GM18499 (cell line): ENCODE data around the gene PTPRG.

ENCODE experiments used
- ATAC-seq: cut with Tn5 transposase; IDR thresholded peaks from one replicate; pipeline ENCODE4 v1.9.1; 2021; ENCODE audit warnings: moderate number of reproducible peaks; ENCODE audit not compliant: insufficient read depth, unreplicated experiment

PTPRG gene

DNA sequence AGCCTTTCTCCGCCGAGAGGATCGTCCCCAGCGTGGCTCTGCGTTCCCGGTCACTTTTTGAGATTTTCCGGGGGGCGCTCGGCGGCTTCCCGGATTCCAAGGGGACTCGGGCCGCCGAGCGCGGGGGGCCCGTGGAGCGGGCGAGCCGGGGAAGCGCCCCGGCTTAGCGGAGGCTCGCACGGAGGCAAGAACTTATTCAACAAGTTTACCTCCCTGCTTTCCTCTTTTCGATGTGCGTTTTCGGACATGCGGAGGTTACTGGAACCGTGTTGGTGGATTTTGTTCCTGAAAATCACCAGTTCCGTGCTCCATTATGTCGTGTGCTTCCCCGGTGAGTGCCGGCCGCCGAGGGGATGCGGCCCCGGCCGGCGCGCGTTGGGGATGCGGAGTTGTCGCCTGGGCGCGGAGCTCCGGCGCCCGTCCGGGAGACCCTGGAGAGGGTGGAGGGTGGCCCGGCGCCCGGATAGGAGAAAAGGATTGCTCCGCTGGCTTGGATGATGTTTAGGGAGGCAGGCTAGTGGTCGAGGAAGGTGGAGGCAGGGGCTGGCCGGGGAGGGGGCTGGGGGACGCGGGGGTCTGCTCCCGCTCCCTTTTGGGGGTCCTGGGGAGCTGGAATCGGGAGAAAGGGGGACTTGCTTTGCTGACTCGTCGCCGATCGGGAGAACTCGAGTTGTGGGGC is 810 bp downstream of the PTPRG start:
- no peak for ATAC-seq

DNA sequence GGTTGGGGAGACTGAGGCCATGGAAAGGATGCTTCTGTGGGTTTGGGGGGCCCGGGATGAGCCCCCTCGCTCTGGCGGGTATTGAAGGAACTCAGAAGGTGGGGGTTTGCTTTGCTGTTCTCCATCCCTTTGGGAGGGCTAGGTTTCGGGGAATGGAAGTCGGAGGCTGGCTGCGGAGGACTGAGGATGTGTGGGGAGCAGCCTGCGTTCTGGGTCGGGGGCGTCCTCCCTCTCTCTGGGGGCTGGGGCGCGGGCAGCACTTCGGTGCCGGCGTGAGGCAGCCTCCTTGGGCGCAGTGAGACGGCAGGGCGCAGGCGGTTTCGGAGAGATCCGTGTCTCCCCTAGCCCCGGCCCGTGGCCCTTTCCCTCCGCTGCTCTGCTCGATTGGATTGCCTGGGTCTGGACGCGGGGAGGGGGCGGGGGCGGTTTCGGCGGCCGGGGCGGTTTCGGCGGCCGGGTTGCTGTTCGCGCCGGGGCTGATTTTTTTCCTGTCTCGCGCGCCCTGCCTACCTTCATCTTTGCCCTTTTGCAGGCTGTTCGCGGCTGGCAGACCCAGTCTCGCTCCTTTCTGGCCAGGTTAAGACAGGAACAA is 1.4 kb downstream of the PTPRG start:
- no peak for ATAC-seq

DNA sequence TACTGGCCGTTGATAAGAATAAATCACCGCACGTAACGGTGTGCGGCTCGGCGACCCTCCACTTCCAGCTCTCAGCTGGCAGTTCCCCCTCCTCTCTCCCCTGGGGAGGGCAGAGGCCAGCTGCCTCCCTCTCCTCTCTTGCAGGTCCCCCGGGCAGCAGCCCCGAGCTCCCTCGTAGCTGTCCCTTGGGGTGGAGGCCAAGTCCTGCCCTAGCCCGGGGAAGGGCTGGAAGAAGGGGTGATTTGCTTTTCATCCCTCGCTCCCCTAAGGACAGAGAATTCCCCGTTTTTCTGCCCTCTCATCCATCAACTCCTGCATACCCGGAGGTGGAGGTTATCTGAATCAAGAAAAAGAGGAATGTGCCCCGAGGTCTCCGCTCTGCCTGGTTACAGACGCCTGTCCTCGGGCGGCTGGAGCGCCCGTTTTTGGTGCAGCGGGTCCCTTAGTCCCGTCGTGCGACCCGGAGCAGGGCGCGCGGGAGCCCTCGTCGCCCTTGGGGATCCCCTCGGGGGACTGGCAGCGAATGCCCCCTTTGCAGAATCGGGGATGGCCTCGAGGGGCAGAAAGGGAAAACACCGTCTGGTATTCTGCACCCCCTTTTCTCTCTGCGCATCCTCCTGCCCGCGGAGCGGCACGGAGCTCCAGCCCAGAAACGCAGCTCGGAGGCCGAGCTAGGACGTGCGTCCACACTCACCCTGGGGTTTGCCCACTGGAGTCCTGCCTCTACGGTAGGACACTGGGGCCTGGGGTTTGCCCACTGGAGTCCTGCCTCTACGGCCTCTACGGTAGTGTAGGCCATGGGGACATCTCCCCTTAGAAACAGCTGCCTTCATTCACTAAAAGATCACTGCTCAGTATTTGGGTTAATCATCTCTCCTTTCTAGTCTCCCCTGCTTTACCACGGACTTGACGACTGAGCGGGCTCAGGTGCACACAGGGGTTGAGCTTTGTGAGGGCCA is 2.2 kb downstream of the PTPRG start:
- no peak for ATAC-seq

DNA sequence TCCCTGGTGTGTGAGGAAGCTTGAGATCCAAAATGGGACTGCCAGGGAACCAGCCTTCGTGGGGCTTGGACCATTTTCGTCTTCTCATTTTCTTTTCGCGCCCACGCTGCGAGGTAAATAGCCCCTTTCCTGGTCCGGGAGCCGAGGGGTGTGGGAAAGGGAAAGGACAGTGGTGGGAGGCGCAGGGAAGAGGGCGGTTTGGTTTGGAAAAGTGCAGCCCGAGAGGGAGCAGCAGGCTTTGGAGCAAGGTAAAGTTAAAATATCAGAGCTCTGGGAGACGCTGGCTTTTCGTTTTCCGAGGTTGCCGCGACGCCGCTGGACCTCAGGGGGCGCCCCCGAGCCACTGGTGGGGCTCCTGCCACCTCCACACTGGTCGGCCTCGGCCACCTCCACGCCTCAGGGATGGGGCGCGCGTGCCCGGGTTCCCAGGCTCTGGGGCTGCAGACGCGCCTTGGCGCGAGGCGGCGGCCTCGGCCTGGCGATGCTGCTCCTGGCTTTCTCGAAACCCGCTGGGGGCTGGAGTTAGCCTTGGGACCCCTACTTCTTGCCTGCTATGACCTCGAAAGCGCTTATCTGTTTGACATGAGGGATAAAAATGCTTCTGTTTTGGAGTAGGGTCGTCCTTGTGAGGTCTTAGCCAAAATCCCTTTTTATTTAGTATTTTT is 3.2 kb downstream of the PTPRG start:
- ATAC-seq: no peak

DNA sequence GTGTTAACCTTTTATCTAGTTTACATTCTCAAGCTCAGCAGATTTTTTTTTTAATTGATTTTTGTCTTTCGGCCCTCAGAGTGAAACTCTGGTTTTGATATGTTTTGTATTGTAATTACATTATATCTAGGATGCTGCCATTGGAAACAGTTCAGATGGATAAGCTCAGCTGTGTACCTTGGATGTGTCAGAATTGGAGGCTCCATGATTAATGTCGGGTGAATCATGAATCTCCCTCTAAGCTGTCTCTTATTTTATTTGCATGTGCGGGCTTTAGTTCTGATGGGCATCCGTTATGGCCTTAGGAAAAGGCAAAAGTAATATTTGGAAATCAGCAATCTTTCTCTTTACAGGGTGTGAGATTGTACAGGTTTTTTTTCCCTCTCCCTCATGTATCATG is 4.2 kb downstream of the PTPRG start:
- ATAC-seq: no peak

DNA sequence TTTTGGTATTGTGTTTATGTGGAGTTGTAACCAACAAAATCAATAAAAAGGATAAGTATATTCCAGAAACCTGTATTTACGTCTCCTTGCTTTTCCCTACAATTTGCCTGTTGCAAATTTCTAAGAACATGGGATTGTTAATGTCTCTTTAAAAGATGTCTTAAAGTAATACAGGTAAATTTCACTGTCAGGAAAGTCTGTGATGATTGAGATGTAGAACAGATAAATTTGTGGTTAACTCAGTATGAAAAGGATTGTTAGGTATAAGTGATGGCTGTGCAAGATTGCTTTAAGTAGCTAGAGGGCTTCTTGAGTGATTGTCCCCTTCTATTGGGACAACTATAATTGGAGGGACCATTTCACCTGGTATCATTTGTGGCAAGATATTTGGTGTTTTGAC is 6.8 kb downstream of the PTPRG start:
- no peak for ATAC-seq

DNA sequence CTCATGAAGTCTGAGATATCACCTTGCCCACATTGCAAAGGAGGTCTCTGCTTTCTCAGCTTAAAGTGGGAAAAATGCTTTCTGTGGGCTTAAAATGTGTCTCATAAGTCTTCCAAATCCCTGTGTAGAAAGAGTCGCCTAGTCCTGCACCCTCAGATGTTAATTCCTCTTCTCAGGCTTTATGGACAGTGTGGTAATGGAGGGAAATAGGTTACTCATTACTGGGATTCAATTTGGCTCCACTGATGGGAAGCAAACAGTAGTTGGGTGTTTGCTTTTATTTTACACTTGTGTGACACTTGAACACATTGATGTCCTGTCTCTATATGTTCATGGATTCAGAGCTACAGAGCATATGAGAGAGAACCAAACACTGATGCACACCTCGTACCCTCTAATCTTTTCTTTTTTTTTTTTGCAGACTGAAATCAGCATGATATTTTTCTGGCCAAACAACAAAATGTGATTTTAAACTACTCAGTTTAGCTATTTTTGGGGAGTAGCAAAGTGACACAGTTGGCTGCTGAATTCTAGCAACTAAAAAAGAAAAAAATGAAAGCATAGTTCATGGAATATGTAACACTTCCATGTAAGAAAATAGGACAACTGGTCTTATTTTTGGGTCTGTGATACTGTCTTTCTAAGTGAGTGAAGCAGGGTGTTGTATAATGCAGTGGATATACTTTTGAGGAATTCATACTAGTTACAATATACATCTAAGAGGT is 8.6 kb downstream of the PTPRG start:
- no peak for ATAC-seq

DNA sequence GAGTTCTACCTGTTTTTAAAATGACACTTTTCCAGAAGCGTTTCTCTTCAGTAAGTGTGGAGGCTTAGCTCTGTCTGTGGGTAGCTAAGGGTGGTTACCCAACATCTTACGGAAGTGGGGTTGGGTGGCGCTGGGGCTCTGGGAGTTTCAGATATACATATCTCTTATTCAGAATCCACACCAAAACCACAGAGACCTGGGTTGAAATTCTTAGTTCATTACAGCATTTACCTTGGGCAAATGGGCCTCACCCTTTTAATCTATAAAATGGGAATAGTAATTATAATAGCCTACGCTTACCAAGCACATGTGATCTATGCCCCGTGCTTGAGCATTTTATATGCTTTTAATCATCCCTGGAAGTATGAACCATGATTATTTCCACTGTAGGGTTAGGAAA is 9.4 kb downstream of the PTPRG start:
- no peak for ATAC-seq

DNA sequence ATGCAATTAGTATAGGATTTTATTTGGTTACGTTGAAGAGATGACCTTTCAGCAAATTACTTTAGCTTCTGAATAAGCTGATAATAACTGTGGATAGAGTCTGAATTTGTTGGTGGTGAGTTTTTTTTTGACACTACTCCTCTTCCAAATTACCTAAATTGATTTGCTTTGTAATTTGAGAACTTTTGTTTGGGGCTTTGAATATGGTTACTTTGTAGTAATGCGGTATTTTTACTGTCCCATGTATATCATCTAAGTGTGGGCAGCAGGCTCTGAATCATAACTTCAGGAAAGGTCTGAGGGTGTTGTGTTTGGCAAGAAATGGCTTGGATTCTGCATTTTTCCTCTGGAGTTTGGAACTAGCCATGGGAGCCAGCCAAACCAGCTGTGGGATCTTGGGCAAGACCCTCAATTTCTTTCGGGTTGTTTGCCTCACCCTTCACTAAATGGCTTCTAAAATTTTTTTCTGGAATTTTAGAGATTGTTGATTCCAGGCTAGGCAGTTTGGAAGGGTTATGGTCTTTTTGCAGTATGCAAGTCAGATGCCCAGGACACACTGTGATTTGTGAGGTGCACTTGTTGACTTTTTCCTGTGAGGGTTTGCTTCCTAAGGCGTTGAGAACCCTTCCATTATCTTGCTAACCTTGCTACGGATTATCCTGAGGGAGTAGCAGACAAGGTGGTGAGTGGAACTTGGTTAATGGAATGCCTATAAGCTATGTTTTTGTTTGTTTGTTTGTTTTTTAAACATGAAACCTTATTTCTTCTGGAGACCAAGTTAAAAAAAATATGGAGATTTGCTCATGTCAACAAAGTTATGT is 10.4 kb downstream of the PTPRG start:
- no peak for ATAC-seq

DNA sequence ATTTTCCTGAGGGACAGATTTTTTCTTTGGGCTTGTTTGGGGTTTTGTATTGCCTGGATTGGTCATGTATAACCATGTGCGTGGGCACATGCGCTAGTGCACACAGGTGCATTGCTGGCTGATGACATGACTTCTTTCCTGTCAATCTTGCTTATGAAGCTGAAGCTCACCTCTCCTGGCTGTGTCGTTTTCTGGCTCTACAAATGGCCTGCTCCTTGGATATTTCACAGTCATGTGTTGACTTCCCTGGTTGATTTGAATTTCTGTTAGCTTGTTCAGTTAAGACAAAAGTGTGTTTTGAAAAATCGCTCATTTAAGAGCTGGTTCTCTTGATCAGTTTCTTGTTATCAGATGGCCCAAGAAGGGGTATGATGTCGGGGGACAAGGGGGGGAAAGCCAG is 11.5 kb downstream of the PTPRG start:
- ATAC-seq: no peak

DNA sequence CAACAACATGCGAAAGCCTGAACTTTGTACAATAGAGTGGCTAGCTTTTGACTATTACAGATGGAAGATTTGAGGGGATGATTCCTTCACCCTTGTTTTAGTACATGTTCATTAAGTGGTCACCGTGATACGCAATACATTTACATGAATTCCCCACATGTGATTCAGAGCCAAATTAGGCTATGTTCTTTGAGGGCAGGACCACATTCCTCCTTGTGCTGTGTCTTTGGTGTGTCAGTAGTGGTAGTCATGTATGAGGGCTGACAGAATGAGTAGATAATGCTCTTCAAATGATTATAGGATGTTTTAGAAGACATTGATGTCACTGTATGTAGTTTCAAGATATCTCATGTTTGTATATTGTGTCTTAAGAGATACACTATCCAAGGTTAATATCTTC is 12.1 kb downstream of the PTPRG start:
- no peak for ATAC-seq

DNA sequence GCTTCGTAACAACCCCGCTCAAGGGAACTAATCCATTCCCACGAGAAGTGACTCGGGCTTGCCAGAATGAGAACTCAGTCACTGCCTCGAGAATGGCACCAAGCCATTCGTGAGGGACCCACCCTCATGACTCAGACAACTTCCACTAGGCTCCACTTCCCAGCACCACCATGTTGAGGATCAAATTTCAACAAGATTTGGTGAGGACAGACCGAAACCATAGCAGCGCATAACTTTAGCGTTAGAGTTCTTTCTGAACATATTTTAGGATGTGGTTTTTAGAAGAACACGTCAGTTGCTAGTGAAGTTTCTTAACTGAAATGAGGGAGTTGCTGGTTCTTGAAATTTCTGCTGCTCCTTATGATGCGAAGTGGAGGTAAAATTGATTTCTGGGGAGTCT is 13.5 kb downstream of the PTPRG start:
- ATAC-seq: no peak

DNA sequence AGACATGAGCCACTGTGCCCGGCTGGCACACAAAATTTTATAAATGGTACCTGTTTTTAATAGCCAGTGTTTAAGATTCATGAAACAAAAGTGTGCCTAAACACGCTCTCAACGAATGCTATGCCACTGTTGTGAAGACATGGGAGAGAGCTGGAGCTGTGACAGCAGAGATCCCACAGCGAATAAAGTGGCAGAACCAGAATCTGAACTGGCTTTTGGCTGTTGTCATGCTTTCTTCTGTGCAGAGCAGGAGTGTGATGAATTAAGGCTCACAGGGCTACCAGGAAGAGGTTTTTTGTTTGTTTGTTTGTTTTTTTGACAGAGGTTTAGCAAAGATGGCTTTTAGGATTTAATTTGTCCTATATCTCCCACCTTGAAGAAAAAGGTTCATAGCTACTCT is 14.5 kb downstream of the PTPRG start:
- ATAC-seq: no peak

DNA sequence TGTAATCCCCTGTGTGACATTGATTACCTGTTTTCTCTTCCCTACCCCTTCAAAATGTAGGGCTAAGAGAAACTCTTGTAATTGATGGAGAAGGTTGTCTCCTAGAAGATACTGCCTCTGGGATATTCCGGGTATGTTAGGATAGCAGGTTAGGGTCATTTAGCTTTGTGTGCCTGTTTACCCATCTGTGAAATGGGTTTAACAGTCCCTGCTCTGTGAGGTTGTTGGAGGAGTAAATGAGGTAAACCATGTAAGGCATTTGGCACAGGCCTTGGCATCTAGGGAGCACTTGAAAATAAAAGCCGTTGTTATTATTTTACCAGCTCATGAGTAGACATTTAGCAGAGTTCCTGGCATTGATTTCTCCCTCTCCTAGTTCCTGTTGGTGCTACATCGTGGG is 16.4 kb downstream of the PTPRG start:
- no peak for ATAC-seq

DNA sequence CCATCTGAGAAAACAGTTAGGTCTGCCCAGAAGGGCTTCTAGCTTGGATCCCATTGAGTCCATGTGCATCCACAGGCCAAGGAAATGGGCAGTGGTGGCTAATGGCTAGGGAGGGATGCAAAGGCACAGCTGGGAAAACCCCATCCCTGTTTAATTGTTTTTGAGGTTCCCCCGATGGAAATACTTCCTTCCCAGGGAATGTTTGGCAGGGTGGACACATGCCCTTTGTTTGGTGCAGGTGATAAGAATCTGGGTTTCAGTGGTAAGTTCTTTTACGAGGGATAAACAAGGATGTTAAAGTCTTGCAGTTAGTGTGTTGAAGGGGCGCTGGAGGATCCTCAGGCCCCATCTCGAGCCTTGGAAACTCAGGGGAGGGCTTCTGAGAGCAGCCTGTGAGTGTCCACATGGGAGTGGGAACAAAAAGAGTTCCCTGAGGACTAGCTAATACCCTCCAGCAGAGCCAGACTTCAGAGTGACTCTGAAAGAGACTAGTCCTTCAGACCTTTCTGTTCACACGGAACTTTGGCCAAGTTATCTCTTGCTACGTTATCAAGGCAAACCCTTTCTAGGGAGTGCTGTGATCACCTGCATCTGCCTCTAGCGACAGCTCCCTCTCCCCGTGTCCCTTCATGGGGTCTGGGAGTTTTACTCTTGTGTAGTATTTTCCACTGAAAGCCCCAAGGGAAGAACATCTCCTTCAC is 17.4 kb downstream of the PTPRG start:
- no peak for ATAC-seq

DNA sequence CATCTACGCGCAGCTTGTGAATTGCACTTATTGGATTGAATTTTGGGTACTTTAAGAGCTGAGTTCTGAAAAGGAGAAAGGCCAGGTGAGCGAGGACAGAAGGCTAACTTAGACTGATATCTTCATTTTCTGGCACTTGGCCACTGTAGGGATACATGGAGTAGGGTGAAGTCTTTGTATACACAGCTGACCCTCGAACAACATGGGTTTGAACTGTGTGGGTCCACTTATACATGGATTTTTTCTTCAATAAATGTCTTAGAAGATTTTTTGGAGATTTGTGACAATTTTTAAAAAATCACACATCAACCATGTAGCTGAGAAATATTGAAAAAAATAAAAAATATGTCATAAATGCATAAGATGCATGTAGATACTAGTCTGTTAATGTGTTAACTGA is 18.3 kb downstream of the PTPRG start:
- ATAC-seq: no peak

DNA sequence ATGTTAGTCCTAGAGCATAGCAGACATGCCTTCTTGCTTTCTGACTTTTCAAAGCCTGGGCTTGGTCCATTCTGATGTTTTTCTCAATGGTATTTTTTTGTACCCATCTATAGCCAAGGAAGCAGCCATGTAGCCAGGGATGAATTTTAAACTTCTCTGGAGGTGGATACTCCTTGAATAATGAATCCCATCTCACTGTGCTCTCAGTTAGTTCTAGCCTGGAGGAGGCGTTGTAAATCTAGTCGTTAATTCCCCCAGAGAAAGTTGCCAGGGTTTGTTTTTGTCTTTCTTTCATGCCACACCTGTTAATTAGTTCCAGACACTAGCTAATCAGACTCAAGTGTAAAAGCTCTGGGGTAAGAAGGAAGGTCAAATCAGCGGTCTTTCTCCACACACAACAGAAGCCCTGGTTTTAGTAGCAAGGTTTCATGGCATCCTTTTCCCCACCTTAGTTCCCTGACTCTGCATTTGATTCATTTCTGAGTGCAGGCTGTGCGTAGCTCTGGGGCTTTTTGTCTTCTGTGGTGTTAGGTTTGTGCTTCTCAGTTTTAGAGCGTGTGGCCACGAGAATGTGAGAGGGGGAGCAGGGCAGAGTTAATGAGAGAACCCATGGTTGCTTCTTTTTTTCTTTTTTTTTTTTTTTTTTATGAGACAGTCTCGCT is 19.7 kb downstream of the PTPRG start:
- ATAC-seq: no peak

DNA sequence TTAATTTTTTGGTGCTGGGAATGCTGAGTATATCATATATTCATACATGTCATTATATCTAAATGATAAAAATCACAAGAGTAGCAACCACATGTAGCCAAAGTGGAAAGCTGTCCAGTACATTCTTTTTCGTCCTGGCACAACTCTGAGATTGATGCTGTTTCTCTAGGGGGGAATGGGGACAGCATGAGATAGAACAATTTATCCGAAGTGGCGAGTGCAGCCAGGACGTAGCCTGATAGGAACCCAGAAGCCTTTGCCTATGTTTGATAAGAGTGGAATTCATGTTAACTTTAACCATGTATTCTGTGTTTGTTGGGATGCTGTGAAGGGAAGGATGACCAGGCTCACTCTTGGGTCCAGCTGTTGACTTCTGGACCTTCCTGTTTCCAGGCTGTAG is 20.9 kb downstream of the PTPRG start:
- no peak for ATAC-seq
